DND-41 (cell line): ENCODE data around the gene PRKAG2.

Experiments
- CTCF ChIP-seq: IDR thresholded peaks from 2 replicates; pipeline ENCODE4 v1.5.1; 2012; ENCODE audit warnings: borderline replicate concordance, low read length, moderate library complexity, mild to moderate bottlenecking; ENCODE audit not compliant: poor library complexity, severe bottlenecking; ENCODE audit errors: extremely low read depth
- EZH2 ChIP-seq: IDR thresholded peaks from 3 replicates; pipeline ENCODE4 v1.6.1; 2012; ENCODE audit warnings: borderline replicate concordance, low read depth, mild to moderate bottlenecking, moderate library complexity, low read length, inconsistent platforms; ENCODE audit not compliant: severe bottlenecking

GRCh38 chr7:151757274-151757673 is 119.6 kb downstream of the PRKAG2 start:
- TF ChIP-seq CTCF (no peak), EZH2 (no peak)
